GM04504 (cell line): ENCODE results near the gene ZNF446.
"Not testable (repeated sequence)": the region's sequence is repeated elsewhere in the genome, so short reads cannot be mapped to it uniquely, and the experiment has no call there.

Source experiments
- DNase-seq: peaks from one replicate; pipeline ENCODE4 v3.0.0-alpha.2; 2012; ENCODE audit warnings: low read depth

The ZNF446 gene

DNA sequence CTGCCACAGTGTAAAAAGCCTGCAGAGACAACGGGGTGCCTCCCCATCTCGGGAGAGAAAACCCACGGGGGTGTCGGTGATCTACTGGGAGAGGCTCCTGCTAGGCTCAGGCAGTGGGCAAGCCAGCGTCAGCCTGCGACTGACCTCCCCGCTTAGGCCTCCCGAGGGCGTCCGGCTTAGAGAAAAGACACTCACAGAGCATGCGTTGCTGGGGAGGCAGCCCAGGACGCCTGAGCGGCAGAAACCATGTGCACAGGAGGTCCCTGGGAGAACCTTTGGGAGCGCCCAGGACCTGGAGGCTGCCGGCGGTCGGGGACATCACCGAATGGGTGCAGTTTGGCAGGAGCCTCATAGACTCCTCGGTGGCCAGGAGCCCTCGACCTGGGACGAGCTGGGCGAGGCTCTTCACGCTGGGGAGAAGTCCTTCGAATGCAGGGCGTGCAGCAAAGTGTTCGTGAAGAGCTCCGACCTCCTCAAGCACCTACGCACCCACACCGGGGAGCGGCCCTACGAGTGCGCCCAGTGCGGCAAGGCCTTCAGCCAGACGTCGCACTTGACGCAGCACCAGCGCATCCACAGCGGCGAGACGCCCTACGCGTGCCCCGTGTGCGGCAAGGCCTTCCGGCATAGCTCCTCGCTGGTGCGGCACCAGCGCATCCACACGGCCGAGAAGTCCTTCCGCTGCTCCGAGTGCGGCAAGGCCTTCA, 5.2 kb upstream of the ZNF446 start:
- DNase-seq: not testable (repeated sequence)

DNA sequence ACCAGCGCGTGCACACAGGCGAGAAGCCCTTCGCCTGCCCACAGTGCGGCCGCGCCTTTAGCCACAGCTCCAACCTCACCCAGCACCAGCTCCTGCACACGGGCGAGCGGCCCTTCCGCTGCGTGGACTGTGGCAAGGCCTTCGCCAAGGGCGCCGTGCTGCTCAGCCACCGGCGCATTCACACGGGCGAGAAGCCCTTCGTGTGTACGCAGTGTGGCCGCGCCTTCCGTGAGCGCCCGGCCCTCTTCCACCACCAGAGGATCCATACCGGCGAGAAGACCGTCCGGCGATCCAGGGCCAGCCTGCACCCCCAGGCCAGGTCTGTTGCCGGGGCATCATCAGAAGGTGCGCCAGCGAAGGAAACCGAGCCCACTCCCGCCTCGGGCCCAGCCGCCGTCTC, 4.4 kb upstream of the ZNF446 start:
- no peak for DNase-seq

DNA sequence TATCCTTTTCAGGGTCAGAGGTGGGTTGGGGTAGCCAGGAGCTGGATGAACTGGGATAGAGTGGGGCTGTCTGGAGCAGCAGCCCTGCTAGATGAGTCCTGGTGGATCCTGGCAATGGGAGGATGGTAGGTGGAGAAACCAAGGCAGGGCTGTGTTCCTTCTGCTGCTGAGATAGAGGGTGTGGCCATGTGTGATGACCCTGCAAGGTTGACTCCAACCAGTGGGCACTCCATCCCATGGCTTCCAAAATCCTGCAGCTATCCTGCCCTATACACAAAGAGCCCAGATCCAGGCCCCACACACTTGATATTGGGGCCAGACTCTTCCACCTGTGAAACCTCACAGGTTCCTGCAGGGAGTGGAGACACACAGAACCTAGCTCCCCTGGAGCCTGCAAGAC, 2.4 kb upstream of the ZNF446 start:
- no peak for DNase-seq

DNA sequence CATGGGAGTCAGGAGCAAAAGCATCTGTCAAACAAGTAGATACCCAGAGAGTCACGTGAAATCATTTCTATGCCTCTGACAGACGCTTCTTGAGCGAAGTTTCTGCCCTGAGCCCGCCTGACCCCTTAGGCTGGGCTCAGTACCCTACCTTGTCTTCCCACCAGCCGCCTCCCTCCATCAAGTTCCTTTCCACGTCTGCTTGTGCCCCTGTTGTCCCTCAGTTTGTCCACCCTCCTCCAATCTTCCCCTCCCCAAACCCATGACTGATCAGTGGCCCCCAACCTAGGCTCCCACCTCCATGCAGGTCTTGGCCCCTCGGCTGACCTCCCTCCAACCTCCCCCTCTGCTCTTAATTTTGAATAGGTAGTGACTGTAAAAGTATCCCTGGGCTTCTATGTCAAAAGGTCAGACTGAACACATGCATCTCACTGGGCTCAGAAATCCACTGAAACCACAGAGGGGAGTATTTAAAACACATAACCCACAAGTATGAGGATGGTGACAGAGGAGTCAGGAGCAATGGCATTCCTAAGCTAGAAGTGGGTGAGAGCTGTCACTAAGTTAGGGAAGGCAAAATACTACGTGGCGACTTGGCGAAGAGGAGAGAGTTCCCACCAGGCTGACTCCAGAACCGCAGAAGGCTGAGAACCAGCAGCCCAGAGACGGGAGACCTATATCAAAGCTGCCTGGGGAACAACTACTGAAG, 1.7 kb upstream of the ZNF446 start:
- DNase-seq: no peak

DNA sequence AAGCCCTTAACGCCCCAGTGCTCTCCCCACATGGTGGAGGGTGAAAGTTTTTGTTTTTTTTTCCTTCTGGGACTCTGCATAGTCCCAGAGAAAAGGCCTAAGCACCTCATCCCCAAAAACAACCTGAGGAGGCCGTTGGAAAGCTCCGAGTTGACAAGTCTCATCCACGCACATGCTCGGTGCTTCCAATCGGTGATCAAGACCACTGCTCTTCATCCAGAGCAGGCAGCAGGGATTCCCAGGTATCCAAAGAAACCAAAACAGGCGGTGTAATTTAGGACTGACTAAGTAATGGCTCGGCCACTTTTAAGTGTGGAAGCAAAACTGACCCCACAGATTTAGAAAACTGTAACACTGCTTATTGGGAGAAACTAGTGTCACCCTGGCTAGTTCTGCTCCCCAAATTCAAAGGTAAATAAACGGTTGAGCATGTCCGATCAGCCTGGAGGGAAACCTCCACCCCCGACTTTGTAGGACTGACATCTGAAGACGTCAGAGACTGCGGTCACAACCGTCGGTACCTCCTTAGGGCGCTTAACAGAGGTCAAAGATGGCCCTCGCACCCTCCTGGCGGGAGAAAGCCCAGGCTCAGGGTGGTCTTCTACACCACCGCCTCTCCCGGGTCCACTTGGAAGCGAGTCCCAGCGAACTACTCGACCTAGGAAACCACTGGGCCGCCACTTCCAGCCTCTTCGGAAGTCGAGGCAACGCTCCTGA, 997 bp upstream of the ZNF446 start:
- no peak for DNase-seq

DNA sequence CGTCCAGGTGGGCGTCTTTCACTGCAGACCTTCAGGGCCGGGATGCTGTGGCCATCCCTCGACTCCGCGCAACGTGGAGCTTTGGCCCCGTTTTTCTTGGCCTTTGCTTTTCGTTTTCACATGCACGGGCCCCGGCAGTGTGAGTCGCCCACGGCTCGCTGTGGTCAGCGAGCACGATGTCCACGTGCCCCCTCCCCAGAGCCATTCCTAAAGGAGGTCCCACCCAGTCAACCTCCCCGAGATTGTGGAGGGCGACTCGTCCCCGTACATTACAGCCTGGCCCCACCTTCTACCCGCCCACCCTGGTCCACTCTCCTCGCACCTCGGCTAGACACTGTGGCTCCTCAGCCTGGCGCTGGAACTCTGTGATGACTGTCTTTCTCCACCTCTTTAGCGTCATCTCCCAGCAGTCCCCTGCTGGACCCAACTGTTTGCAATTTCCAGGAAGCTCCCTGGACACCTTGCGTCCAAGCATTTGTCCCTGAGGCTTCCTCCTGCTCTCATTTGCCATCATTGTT, 405 bp downstream of the ZNF446 start:
- no peak for DNase-seq

DNA sequence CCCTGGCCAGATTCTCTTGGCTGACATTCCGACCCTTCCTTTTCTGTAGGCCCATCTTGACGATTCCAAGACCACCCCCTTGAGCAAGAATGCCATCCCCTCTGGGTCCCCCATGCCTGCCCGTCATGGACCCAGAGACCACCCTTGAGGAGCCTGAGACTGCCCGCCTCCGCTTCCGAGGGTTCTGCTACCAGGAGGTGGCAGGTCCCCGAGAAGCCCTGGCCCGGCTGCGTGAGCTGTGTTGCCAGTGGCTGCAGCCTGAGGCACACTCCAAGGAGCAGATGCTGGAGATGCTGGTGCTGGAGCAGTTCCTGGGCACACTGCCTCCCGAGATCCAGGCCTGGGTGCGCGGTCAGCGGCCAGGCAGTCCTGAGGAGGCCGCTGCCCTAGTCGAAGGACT, 978 bp downstream of the ZNF446 start:
- no peak for DNase-seq

DNA sequence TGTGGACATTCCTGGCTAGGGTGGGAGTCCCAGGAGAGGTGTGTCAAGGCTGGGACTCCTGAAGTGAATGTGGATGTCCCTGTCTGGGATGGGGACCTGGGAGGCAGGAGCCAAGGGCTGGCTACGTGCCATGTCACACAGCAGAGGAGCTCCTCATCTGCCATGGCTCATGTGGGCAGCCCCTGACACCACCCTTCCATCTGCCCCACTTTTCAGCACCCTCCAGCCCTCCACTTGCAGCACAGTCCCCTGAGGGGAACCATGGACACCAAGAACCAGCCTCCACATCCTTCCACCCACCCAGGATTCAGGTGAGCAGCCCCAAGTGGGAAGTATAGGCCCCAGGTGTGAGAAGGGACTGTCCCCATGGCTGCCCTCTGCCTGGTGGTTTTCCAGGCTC, 1.7 kb downstream of the ZNF446 start:
- DNase-seq: no peak

DNA sequence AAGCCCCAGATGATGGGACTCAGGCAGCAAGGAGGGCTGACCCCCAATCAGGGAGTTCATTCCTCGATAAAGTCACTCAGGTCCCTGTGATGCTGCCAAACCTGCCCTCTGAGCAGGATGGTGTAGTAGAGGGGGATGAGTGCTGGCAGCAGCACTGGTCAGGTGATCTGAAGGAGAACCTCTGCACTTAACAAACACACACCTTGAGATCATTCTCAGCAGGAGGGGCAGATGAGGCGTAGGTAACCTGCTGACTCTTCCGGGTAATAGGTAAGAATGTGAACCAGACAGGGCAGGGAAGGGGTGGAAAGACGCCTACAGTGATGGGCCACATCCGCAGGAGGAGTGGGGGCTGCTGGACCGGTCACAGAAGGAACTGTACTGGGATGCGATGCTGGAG, 3.2 kb downstream of the ZNF446 start:
- no peak for DNase-seq

DNA sequence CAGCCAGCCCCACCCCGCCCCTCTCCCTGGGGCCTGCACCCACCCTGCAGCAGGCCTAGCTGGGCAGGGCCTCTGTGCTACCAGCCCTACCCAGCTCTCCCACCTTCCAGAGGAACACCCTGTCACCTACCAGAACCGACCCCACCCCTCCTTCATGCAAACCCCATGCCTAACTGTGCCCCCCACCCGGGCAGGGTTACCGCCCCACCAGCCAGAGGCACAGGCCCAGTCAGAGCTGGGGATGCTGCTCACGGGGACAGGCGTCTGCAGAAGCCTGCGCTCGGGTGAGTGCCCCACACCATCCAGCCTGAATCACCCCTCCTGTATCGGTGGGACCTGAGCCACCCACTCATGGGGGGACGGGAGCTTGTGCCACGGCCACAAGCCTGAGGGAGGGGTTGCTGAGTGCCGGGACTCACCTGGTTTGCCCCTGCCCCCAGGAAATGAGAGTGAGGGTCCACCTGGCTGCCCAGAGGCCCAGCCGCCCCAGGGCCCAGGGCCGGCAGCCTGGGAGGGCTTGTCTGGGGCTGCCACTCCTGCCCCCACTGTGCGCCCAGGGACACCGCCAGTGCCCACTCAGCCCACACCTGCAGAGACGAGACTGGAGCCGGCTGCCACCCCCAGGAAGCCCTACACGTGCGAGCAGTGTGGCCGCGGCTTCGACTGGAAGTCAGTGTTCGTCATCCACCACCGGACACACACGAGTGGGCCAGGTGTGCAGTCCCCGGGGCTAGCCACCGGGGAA, 3.8 kb downstream of the ZNF446 start:
- no peak for DNase-seq

DNA sequence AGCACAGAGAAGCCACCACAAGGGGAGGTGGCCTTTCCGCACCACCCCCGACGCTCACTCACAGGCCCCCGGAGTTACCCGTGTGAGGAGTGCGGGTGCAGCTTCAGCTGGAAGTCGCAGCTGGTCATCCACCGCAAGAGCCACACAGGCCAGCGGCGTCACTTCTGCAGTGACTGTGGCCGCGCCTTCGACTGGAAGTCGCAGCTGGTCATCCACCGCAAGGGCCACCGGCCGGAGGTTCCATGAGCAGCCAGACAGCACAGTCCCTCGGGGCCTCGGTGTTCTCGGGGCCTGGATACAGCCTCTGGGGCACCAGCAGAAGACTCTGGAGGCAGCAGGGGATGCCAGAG, 4.3 kb downstream of the ZNF446 start:
- no peak for DNase-seq

DNA sequence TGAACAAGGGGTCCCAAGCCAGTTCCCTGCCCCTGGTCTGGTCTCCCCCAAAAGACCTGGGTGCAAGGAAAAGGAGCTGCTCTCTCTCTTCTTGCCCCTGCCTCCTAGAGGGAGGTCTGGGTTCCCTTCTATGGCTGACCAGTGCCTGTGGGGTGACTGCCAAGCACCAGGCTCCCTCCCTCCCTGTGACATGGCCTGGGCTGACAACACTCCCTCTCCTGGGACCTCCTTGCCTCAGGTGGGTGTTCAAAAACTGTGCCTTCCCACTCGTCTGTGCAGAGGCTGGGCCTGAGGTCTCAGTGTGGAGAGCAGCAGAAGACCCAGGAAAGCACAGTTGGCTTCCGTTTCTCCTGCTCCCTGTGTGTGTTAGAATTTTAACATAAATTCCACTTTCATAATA, 4.7 kb downstream of the ZNF446 start:
- no peak for DNase-seq

DNA sequence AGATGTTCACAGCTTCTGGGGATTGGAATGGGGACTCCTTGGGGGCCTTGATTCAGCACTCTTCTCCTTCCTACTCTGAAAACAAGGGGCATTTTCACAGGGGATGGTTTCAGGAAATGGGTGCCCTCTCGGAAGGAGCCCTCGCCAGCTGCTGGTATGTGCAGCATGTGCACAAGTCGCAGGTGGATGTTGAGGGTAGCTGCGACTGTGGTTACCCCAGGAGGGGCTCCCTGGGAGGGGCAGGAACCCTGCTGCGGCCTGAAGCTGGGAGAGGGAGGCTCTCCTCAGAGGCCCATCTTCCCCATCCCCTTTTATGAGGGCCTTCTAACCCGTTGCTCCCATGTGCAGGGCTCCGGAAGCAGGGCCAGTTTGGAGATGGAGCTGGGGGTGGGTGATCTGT, 6.2 kb downstream of the ZNF446 start:
- no peak for DNase-seq

DNA sequence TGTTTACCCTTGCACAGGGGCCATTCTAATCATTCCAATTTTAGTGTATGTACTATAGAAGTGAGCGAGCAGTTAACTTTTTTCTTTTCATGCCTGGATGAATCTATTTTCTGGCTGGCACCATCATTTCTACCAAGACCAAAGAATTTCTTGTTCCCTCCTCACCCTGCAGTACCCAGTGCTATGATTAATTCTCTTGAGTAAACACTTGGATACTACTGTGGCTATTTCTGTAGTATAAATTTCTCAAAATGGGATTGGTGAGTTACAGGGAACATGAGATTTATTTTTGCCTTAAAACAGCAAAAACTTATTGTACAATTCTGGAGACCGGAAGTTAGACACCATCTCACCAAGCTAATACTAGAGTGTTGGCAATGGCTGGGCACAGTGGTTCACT, 7.6 kb downstream of the ZNF446 start:
- no peak for DNase-seq

DNA sequence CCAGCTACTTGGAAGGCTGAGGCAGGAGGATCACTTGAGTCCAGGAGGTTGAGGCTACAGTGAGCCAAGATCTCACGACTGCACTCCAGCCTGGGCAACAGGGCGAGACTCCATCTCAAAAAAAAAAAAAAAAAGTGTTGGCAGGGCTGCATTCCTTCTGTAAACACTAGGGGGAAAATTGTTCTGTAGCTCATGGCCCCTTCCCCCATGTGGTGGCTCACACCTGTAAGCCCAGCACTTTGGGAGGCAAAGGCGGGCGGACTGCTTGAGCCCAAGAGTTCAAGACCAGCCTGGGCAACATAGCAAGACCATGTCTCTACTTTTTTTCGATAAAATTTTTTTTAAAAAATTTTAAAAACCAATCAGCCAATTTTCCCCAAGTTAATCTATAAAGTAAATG, 8.2 kb downstream of the ZNF446 start:
- DNase-seq: not testable (repeated sequence)

DNA sequence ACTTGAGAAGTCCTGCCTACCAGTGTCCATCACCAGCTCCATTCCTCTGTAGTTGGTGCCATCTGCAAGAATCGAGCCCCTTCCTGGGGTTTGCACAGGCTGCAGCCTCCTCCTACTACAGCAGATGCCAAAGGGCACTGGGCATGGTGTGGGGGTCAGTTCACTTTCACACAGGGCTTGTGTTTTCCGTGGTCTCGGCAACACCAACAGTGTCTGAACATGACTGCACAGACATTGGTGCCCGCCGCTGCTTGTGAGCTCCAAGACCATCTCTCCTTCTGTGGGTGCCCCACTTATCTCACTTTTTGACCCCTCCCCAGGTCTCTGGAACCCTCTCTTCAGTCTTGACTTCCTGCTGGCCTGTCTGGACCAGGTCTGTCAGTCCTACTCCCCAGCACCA, 15.2 kb downstream of the ZNF446 start:
- DNase-seq: no peak

DNA sequence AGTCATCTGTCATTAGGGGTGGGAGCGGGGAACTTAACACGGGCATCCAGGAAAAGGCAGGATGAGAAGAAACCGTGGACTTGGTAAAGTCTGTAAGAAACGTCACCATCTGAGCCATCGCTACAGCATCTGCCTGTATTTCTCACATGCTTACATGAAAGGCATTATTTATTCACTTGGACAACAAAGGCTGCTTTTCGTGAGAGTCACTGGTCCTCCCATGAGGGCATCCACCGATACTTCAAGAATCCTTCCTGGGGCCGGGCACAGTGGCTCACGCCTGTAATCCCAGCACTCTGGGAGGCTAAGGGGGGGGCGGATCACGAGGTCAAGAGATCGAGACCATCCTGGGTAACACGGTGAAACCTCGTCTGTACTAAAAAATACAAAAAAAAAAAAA, 16.1 kb downstream of the ZNF446 start:
- no peak for DNase-seq

DNA sequence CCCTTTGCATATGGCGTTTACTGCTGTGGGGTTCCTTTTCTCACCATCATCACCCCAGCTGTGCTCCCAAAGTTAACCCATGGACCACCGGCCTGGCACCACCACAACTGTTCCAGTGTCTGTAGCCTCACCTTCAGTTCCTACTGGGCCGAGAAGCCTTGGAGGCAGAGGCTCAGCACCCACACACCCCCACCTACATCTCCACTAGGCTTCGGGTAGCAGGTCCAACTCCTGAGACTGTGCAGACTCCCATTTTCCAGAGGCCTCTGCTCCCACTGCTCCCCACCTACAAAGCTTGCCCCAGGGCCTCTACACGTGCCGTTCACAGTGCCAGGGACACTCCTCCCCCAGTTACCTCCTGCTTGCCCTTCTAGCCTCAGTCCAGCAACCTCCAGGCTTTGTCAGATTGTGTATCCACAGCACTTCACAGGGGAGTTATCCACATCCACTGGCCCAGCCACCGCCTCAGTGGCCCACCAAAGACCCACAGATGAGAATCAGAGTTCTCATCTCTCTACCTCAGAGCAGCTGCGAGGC, 21.6 kb downstream of the ZNF446 start:
- no peak for DNase-seq

DNA sequence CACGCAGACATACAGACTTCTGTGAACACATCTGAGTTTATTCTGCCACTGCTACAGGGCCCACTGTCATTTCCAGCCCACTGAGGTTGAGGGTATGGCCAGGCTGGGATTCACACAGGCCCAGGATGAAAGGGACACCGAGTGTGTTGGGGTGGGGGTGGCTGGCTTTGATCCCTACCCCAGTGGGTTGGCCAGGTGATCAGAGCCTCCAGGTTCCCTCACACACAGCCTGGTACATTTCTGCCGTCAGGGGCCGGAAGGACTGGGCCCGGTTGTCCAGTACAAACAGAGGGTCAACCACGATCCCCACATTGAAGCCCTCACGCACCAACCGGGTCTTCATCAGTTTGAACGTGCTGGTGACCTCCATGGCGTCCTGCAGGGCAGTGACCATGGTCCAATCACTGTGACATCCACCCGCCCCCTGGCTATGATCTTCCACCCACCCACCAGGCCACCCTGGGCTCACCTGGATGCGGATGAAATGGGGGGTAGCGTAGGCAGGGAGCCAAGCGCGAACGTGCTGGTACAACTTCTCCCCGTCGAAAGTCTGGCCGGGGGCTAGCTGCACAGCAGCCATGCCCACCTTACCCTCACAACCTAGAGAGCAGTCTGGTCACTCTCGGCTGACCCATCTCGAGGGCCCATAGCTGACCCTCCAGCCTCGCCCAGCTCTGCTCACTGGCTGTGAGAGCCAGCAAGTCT, 22.3 kb downstream of the ZNF446 start:
- no peak for DNase-seq

DNA sequence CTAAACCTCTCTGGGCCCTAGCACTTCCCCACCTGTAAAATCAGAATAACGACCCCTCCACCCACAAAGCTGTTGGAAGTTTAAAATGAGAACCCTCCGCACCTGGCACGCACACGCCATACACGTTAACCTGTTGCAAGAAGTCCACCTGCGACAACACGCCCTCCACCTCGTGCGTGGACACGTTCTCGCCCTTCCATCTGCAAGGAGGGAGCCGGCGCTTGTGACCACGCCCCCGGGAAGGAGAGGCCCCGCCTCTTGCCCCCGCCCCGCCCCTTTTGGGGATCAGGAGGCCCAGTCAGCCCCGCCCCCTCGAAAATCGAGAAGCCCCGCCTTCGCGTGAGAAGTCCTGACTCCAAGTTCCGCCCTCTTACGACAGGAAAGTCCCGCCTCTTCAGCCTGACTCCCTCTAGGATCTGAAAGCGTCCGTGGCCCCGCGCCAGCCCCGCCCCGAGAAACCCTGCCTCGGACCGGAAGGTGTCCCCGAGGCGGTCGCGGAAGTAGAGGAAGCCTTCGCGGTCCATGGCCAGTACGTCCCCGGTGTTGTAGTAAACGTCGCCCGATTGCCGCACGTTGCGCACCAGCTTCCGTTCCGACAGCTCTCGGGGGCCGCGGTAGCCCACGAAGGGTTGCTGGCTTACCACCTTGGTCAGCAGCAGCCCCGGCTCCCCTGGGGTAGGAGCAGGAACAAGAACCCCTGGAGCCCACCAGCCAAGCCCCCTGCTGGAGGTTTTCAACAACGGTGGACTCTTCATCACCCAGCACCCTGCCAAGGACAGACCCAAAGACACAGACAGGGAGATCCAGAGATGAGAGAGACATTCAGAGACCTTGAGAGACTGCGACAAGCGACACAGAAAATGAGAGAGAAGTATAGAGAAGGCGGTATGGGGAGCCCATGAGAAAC, 23.1 kb downstream of the ZNF446 start:
- DNase-seq: peak; percentile 96

DNA sequence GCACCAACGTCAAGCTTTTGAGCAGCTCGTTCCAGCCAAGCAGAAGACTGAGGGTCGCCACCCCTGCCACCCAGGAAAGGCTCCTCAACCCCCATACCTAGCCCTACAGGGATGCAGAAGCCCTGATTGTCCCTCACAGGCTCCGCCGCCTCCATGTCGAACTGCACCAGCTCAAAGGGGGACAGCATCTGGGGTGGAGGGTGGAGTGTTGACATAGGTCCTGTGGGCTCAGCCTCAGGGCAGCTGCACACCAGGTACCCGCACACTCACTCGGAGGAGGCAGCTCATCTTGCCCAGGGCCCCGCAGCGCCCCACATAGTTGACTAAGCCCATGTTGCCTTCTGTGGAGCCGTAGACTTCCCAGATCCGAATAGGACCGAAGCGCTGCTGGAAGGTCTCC, 24.1 kb downstream of the ZNF446 start:
- DNase-seq: no peak
